Activated T-cell treated with anti-CD3 and anti-CD28 coated beads, Interleukin-2, amount 50 U/mL, for 24 hours (primary cell): ENCODE measurements around the gene CDK19.

Source experiments
- DNase-seq: peaks from one replicate; pipeline ENCODE4 v3.0.0-alpha.2; 2020
- H3K27ac Mint-ChIP-seq: 2 replicates; pipeline ENCODE4 v1.8.0; 2020; ENCODE audit warnings: mild to moderate bottlenecking, mixed read lengths
- H3K27me3 Mint-ChIP-seq: 2 replicates; pipeline ENCODE4 v1.8.0; 2020; ENCODE audit warnings: mixed read lengths
- H3K36me3 Mint-ChIP-seq: 2 replicates; pipeline ENCODE4 v1.8.0; 2020; ENCODE audit warnings: low read depth, mixed read lengths
- H3K4me1 Mint-ChIP-seq: 2 replicates; pipeline ENCODE4 v1.8.0; 2020; ENCODE audit warnings: low read depth, mixed read lengths
- H3K4me3 Mint-ChIP-seq: 2 replicates; pipeline ENCODE4 v1.8.0; 2020; ENCODE audit warnings: mild to moderate bottlenecking, moderate library complexity, mixed read lengths
- H3K9me3 Mint-ChIP-seq: 2 replicates; pipeline ENCODE4 v1.8.0; 2020; ENCODE audit warnings: mixed read lengths

CDK19 gene

DNA sequence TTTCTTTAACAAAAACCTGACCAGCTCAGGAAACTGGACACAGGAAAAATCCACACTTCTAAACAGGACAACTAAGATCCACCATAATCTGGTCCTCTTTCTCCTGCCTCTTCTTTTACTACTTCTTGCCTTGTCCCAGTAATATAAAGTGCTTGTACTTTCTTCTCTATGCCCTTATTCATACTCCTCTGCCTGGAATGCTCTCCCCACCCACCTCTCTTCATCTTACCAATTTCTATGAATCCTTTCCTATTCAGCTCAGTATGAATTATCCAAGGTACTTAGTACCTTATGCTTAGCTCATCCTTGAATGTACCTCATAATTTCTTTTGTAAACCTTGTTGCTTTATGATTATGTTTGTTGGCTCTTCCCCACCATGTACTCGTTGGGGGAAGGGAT lies 159.4 kb downstream of the CDK19 start:
- DNase-seq = no peak
- Mint-ChIP-seq H3K4me3 (no peak overlapping the region), H3K4me1 (peaks cover 8% of the 10 kb centered on the region), H3K36me3 (peaks cover 3% of the 10 kb centered on the region), H3K9me3 (no peaks in the 10 kb centered on the region), H3K27ac (no peak overlapping the region), H3K27me3 (no peaks in the 10 kb centered on the region)

DNA sequence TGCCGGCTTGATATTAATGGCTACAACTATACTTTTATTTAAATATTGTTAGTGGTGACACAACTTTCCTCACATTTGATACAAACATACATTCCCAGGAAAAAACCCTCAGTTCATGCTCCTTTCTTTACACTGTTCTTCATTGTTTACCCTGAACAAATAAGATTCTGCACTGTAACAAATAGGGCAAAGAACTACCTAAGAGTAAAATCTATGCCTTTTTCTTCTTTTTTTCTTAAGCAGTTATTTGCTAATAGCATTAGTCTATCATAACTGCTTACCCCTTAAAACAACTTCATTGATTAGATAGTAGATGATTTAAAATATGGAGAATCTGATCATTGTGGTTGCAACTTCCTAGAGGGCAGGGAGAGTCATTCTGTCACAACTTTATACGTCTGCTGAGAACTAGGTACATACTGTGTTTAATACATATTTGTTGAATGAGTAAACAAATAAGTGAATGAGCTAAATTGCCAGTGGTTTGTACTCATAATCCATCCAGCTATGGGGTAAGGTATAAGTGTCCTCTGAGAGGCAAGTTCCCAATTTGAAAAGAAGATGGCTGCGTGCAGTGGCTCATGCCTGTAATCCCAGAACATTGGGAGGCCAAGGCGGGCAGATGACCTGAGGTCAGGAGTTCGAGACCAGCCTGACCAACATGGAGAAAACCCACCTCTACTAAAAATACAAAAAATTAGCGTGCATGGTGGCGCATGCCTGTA lies 161.0 kb downstream of the CDK19 start:
- H3K4me3 Mint-ChIP-seq = no peak overlapping the region
- H3K36me3 Mint-ChIP-seq = no peaks in the 10 kb centered on the region
- no peak overlapping the region for H3K27ac Mint-ChIP-seq
- no peak for DNase-seq
- no peaks in the 10 kb centered on the region for H3K27me3 Mint-ChIP-seq
- peaks cover 8% of the 10 kb centered on the region for H3K4me1 Mint-ChIP-seq
- H3K9me3 Mint-ChIP-seq = no peaks in the 10 kb centered on the region

DNA sequence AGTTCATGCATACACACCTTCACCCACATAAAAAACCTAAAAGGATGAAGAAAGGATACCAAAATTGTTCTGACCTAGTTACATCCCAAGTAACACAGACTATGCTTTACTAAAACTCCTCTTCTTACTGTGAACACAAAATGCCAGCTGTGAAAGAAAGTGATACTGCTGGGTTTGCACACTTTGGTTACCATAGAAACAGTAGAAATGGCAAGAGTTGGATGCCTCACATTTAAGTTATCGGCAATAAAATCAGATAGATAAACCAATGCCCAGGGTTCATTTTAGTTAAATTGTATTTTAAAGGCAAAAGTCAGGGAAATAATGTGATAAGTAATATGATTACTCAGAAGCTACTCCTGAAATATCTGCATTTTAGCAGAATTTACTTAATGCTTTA lies 161.9 kb downstream of the CDK19 start:
- no peak for DNase-seq
- Mint-ChIP-seq H3K27ac (no peak overlapping the region), H3K36me3 (no peaks in the 10 kb centered on the region), H3K4me3 (no peak overlapping the region), H3K27me3 (no peaks in the 10 kb centered on the region), H3K4me1 (peaks cover 8% of the 10 kb centered on the region), H3K9me3 (no peaks in the 10 kb centered on the region)

DNA sequence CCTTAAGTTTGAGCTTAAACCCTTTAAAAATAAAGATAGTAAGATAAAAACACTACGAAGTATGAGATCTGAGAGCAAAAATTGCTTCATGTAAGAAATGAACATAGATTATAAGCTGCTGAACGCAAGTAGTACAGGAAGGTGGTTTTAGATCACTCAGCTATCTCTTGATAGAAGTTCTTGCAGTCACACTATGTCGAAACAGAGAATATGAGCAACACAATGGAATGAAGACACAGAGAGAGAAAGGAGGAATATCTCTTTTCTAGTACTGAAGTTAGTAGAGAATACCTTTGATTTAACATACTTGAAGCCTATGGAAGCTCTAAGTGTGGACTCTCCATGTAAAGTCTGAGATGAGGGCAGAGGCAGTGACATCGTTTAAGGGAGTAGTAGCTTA lies 162.7 kb downstream of the CDK19 start:
- DNase-seq = no peak
- no peaks in the 10 kb centered on the region for H3K27me3 Mint-ChIP-seq
- H3K36me3 Mint-ChIP-seq = no peaks in the 10 kb centered on the region

DNA sequence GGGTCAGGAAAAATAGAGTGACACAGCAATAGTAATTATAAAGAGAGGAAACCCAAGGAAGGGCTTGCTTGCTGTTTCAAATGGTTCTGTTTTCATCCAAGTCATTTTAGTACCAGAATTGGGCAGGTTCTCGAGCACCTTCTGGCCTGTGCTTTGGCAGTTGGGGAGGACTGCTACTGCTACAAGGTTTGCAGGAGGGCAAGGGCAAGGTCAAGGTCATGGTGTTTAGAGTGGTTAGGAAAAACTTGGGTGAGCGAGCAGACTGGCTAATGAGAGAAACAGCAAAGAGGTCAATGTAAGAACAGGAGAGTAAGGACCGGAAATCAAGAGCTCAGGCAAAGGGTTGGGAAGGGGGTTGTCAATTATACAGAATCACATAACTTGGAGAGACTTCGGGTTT lies 164.5 kb downstream of the CDK19 start:
- no peak overlapping the region for H3K27ac Mint-ChIP-seq
- peaks cover 4% of the 10 kb centered on the region for H3K36me3 Mint-ChIP-seq
- no peak for DNase-seq
- peaks cover 11% of the 10 kb centered on the region for H3K4me1 Mint-ChIP-seq
- no peaks in the 10 kb centered on the region for H3K27me3 Mint-ChIP-seq
- H3K4me3 Mint-ChIP-seq = no peak overlapping the region
- H3K9me3 Mint-ChIP-seq = no peaks in the 10 kb centered on the region

More for the DNA sequence above, 162.7 kb downstream of the CDK19 start:
- H3K4me3 Mint-ChIP-seq = no peak overlapping the region
- H3K4me1 Mint-ChIP-seq = peaks cover 8% of the 10 kb centered on the region
- no peaks in the 10 kb centered on the region for H3K9me3 Mint-ChIP-seq
- no peak overlapping the region for H3K27ac Mint-ChIP-seq

DNA sequence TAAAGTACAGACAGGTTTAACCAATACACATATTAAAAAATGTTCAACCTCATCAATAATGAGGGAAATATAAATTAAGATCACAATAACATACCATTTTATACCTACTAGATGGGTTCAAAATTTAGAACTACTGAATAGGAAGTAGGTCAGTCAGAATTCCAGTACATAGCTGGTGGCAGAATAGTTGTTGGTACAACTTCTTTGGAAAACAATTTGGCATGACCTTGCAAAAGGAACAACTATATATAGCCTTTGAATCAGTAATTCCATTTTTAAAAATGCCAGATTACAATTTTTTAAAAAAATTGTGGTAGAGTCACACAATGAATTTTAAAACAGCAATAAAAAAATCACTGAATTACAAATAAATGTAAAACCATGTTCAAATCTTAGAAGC lies 165.6 kb downstream of the CDK19 start:
- DNase-seq = no peak
- peaks cover 7% of the 10 kb centered on the region for H3K36me3 Mint-ChIP-seq
- peaks cover 11% of the 10 kb centered on the region for H3K4me1 Mint-ChIP-seq
- H3K27ac Mint-ChIP-seq = no peak overlapping the region
- no peaks in the 10 kb centered on the region for H3K9me3 Mint-ChIP-seq
- no peak overlapping the region for H3K4me3 Mint-ChIP-seq
- H3K27me3 Mint-ChIP-seq = no peaks in the 10 kb centered on the region

GRCh38 chr6:110646951-110647910 lies 168.0 kb downstream of the CDK19 start:
- Mint-ChIP-seq H3K36me3 (peaks cover 7% of the 10 kb centered on the region), H3K4me3 (no peak overlapping the region), H3K27ac (no peak overlapping the region), H3K9me3 (no peaks in the 10 kb centered on the region), H3K4me1 (peaks cover 3% of the 10 kb centered on the region), H3K27me3 (no peaks in the 10 kb centered on the region)
- no peak for DNase-seq

GRCh38 chr6:110646419-110646698 lies 168.9 kb downstream of the CDK19 start:
- H3K4me3 Mint-ChIP-seq = no peak overlapping the region
- H3K4me1 Mint-ChIP-seq = peaks cover 3% of the 10 kb centered on the region
- no peak for DNase-seq
- H3K27me3 Mint-ChIP-seq = no peaks in the 10 kb centered on the region
- no peak overlapping the region for H3K27ac Mint-ChIP-seq
- no peaks in the 10 kb centered on the region for H3K9me3 Mint-ChIP-seq
- H3K36me3 Mint-ChIP-seq = peaks cover 9% of the 10 kb centered on the region

- no peaks in the 10 kb centered on the region for H3K9me3 Mint-ChIP-seq
- H3K27ac Mint-ChIP-seq = no peak overlapping the region
- peaks cover 9% of the 10 kb centered on the region for H3K36me3 Mint-ChIP-seq
- H3K27me3 Mint-ChIP-seq = no peaks in the 10 kb centered on the region
- DNase-seq = no peak
- peaks cover 3% of the 10 kb centered on the region for H3K4me1 Mint-ChIP-seq
- no peak overlapping the region for H3K4me3 Mint-ChIP-seq
Observed at GRCh38 chr6:110645685-110646418, 169.4 kb downstream of the CDK19 start.

GRCh38 chr6:110643175-110643574 lies 172.1 kb downstream of the CDK19 start:
- Mint-ChIP-seq H3K27me3 (no peaks in the 10 kb centered on the region), H3K4me3 (no peak overlapping the region)
- DNase-seq = no peak

DNA sequence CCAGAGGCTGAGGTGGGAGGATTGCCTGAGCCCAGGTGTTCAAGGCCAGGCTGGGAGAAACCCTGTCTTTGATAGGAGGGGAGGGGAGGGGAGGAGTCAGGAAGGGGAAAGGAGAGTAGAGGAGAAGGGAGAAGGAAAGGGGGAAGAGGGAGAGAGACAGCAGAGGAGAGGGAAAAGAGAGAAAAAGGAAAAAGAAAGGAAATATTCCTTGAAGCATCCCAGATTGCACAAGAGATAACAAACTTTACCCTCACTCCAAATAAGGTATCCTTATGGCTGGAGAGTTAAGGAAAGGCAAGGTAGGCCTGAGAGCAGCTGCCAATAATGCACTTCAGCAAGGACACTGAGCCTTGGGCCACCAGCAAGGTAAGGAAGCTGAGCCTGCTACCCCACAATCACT lies 172.6 kb downstream of the CDK19 start:
- Mint-ChIP-seq H3K27me3 (no peaks in the 10 kb centered on the region), H3K27ac (no peak overlapping the region), H3K36me3 (peaks cover 11% of the 10 kb centered on the region), H3K4me1 (peaks cover 3% of the 10 kb centered on the region), H3K9me3 (no peaks in the 10 kb centered on the region), H3K4me3 (no peak overlapping the region)
- no peak for DNase-seq

More at GRCh38 chr6:110643175-110643574, 172.1 kb downstream of the CDK19 start:
- H3K4me1 Mint-ChIP-seq = peaks cover 3% of the 10 kb centered on the region
- no peak overlapping the region for H3K27ac Mint-ChIP-seq
- H3K9me3 Mint-ChIP-seq = no peaks in the 10 kb centered on the region
- peaks cover 11% of the 10 kb centered on the region for H3K36me3 Mint-ChIP-seq

- Mint-ChIP-seq H3K27me3 (no peaks in the 10 kb centered on the region), H3K4me3 (no peak overlapping the region), H3K36me3 (peaks cover 4% of the 10 kb centered on the region), H3K4me1 (no peaks in the 10 kb centered on the region), H3K9me3 (no peaks in the 10 kb centered on the region), H3K27ac (no peak overlapping the region)
- DNase-seq = no peak
Observed at GRCh38 chr6:110636781-110637180, 178.5 kb downstream of the CDK19 start.

DNA sequence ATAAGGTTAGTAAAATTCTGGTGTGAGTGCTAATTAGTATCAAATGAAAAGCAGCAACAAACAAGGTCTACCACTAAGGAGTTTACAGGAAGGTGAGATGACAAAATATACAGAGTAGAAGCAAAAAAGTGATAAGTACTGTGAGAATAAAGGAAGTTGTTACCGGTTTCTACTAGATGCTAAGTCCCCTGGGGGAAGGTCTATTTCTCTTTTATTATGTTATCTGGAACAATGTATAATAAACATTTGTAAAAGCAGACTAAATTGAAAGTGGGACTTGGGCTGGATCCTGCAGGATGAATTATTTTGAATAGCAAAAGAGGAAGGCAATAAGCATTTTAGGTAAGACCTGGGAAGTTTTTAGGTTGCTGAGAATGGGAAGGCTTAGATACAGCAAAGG lies 180.2 kb downstream of the CDK19 start:
- Mint-ChIP-seq H3K27ac (no peak overlapping the region), H3K36me3 (peaks cover 2% of the 10 kb centered on the region), H3K27me3 (no peaks in the 10 kb centered on the region), H3K4me1 (no peaks in the 10 kb centered on the region), H3K4me3 (no peak overlapping the region), H3K9me3 (no peaks in the 10 kb centered on the region)
- DNase-seq = no peak

DNA sequence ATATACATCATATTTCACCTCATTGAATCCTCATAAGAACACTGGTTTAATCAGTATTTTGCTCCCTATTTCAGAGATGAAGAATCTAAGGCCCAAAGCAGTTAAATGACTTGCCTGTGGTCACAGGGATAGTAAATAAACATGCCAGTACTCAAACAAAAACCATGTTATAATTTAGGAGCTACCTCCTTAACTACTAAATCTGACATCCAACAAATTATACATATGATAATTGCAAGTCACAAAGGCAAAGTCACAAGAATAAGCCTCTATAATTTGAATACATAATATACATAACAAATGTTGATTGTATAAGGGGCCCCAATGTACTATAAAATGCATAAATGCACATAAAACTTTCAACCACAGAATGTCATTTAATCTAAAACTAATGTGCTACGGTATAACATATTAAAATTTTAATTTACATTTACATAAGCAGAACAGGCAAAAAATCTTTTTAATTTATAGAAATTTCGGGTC lies 181.5 kb downstream of the CDK19 start:
- H3K4me1 Mint-ChIP-seq = no peaks in the 10 kb centered on the region
- no peak overlapping the region for H3K4me3 Mint-ChIP-seq
- no peak overlapping the region for H3K27ac Mint-ChIP-seq
- H3K27me3 Mint-ChIP-seq = no peaks in the 10 kb centered on the region
- no peaks in the 10 kb centered on the region for H3K9me3 Mint-ChIP-seq
- no peak for DNase-seq
- no peaks in the 10 kb centered on the region for H3K36me3 Mint-ChIP-seq
